Uterus (tissue), 2 donors: Measurements from ENCODE around the gene GIMAP8.

Experiments
- POLR2A ChIP-seq, 2 donors: fragments of 450-650 bp; IDR thresholded peaks; one replicate each; pipeline ENCODE4 v1.6.1; 2016; ENCODE audit warnings: antibody characterized with exemption in 2 of 2, mild to moderate bottlenecking in 1 of 2, moderate library complexity in 1 of 2
- TF ChIP-seq, protein P1 (sequence below), 4 experiments: fragments of 200-600 bp in 2 of 4; fragments of 450-650 bp in 2 of 4; sonication (generic) in 2 of 4; IDR thresholded peaks; one replicate each; pipeline ENCODE4 v1.5.1; 2016 to 2019; ENCODE audit warnings: antibody characterized with exemption in 4 of 4, mild to moderate bottlenecking in 2 of 4, moderate library complexity in 1 of 4

DNA sequence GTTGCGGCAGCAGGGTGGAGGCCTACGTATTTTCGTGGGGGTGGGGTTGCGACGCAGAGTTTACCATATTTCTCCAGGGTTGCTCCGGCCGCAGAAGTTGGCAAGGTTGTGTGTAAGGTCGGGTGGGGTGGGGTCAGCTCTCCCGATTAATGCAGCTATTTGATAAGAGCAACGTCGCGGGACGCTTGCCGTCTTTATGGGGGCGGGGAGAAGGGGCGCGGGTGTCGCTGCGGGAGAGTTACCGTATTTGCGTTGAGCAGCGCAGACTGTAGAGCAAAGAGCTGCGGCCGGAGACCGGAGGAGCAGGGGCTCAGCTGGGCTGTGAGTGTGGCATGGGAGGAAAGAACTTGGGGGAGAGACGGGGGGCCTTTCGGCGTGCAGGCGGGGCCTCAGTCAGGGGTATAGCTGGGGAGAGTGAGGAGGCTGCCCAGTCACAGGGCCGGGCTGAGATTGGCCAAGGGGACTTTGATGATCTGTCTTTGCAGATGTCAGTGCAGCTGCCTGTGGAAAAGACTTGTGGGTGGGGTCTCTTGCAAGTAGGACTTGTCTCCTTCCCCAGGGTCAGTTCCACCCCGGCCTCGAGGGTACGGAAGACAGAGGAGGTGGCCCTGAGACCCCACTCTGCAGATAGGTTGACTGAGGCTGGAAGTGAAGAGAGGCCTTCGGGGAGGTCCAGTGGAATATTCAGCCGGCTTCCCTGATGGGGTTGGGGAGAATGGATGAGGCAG lies 44.7 kb upstream of the GIMAP8 start:
- TF ChIP-seq, protein P1, sequence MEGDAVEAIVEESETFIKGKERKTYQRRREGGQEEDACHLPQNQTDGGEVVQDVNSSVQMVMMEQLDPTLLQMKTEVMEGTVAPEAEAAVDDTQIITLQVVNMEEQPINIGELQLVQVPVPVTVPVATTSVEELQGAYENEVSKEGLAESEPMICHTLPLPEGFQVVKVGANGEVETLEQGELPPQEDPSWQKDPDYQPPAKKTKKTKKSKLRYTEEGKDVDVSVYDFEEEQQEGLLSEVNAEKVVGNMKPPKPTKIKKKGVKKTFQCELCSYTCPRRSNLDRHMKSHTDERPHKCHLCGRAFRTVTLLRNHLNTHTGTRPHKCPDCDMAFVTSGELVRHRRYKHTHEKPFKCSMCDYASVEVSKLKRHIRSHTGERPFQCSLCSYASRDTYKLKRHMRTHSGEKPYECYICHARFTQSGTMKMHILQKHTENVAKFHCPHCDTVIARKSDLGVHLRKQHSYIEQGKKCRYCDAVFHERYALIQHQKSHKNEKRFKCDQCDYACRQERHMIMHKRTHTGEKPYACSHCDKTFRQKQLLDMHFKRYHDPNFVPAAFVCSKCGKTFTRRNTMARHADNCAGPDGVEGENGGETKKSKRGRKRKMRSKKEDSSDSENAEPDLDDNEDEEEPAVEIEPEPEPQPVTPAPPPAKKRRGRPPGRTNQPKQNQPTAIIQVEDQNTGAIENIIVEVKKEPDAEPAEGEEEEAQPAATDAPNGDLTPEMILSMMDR (IDR thresholded peaks at IDR 0.05) = no peak
- TF ChIP-seq POLR2A (IDR thresholded peaks at IDR 0.05) = no peak
